H1 (cell line): ENCODE measurements around the gene TRIM44. TPM values are rescaled to one million over a fixed set of nuclear protein-coding genes. Genes with fewer than 3 reads are reported as not detected.

Source experiments
- CTCF ChIA-PET: fragments of 300-600 bp; sonication (Branson Sonifier 250); formaldehyde crosslinking; loops from one replicate; lab custom pipeline; 2021; ENCODE audit not compliant: partially characterized antibody; lab: Charles Lee
- POLR2A ChIA-PET: fragments of 300-600 bp; sonication (Branson Sonifier 250); formaldehyde crosslinking; loops from one replicate; lab custom pipeline; 2021; ENCODE audit warnings: inconsistent platforms; ENCODE audit not compliant: partially characterized antibody; lab: Charles Lee
- DNase-seq, 2 experiments: peaks; one replicate each; pipeline versions ENCODE4 v3.0.0 to v3.0.0-alpha.2; 2010 to 2022; ENCODE audit warnings: low spot score in 2 of 2, low read depth in 1 of 2, mixed read lengths in 1 of 2
- FAIRE-seq: peaks from 2 replicates; lab custom pipeline; 2011; peaks lifted over from hg19 to GRCh38; lab: Jason Lieb, UNC
- H2AFZ ChIP-seq: 2 replicates; pipeline ENCODE4 v1.8.1; 2012; ENCODE audit warnings: low read length, inconsistent platforms
- H2AK5ac ChIP-seq: 2 replicates; pipeline ENCODE4 v1.6.1; 2013; ENCODE audit warnings: low read depth, low read length
- H2BK120ac ChIP-seq: replicated peaks from 2 replicates; pipeline ENCODE3; 2013; ENCODE audit warnings: low read depth, low read length, inconsistent platforms
- H2BK12ac ChIP-seq: 2 replicates; pipeline ENCODE4 v1.6.1; 2013; ENCODE audit warnings: low read depth, low read length
- H2BK15ac ChIP-seq: 2 replicates; pipeline ENCODE4 v1.6.1; 2013; ENCODE audit warnings: low read length
- H2BK20ac ChIP-seq: 2 replicates; pipeline ENCODE4 v1.6.1; 2013; ENCODE audit warnings: low read length
- H2BK5ac ChIP-seq: 2 replicates; pipeline ENCODE4 v1.6.1; 2013; ENCODE audit warnings: low read depth, low read length
- H3K14ac ChIP-seq: 2 replicates; pipeline ENCODE4 v1.6.1; 2013; ENCODE audit warnings: inconsistent platforms; ENCODE audit not compliant: insufficient read length
- H3K18ac ChIP-seq: 2 replicates; pipeline ENCODE4 v1.6.1; 2013; ENCODE audit warnings: low read length; ENCODE audit errors: extremely low read depth
- H3K23ac ChIP-seq: 2 replicates; pipeline ENCODE4 v1.6.1; 2013; ENCODE audit warnings: inconsistent platforms; ENCODE audit not compliant: insufficient read length
- H3K23me2 ChIP-seq: 2 replicates; pipeline ENCODE4 v1.6.1; 2013; ENCODE audit warnings: low read depth, low read length
- H3K27ac ChIP-seq: 2 replicates; pipeline ENCODE4 v1.6.1; 2011; ENCODE audit warnings: low read depth, low read length, inconsistent platforms
- H3K27me3 ChIP-seq, 4 experiments: replicated peaks in 1 of 4; 1 replicate in 1 of 4; 2 replicates in 3 of 4; pipeline versions ENCODE4 v1.6.1 to v1.8.1; 2011 to 2013; ENCODE audit warnings: low read length in 3 of 4, mild to moderate bottlenecking in 3 of 4, inconsistent platforms in 2 of 4, mixed read lengths in 2 of 4, moderate library complexity in 1 of 4; ENCODE audit not compliant: control insufficient read depth in 3 of 4, insufficient read depth in 3 of 4; ENCODE audit errors: extremely low read depth in 1 of 4
- H3K36me3 ChIP-seq, 4 experiments: 2 replicates each; pipeline versions ENCODE4 v1.6.1 to v1.8.1; 2011 to 2013; ENCODE audit warnings: mild to moderate bottlenecking in 4 of 4, low read length in 3 of 4, moderate library complexity in 2 of 4, control low read depth in 1 of 4, inconsistent platforms in 1 of 4; ENCODE audit not compliant: insufficient read depth in 4 of 4, control insufficient read depth in 2 of 4
- H3K4ac ChIP-seq: replicated peaks from 2 replicates; pipeline ENCODE3; 2013; ENCODE audit warnings: low read length, low read depth, mixed read lengths, inconsistent platforms; ENCODE audit not compliant: insufficient read length
- H3K4me1 ChIP-seq, 4 experiments: replicated peaks in 1 of 4; 1 replicate in 1 of 4; 2 replicates in 3 of 4; pipeline versions ENCODE4 v1.6.1 to v1.8.1; 2011 to 2013; ENCODE audit warnings: low read length in 3 of 4, inconsistent platforms in 2 of 4, mixed read lengths in 1 of 4; ENCODE audit not compliant: insufficient read depth in 4 of 4, control insufficient read depth in 3 of 4
- H3K4me2 ChIP-seq, 2 experiments: 2 replicates each; pipeline versions ENCODE4 v1.6.1 to v1.8.1; 2011 to 2013; ENCODE audit warnings: low read depth in 2 of 2, low read length in 2 of 2, control low read depth in 1 of 2, inconsistent platforms in 1 of 2, mild to moderate bottlenecking in 1 of 2; ENCODE audit not compliant: insufficient read depth in 1 of 2
- H3K4me3 ChIP-seq, 4 experiments: fragments of 200-600, 300-600 bp in 1 of 4; sonication (generic), shearing (Covaris generic), sonication (Bioruptor Twin) in 1 of 4; 2 replicates each; pipeline versions ENCODE4 v1.5.1 to v1.8.1; 2011 to 2016; ENCODE audit warnings: low read length in 4 of 4, low read depth in 3 of 4, control low read depth in 2 of 4, inconsistent platforms in 2 of 4, mild to moderate bottlenecking in 2 of 4, mixed read lengths in 1 of 4, moderate library complexity in 1 of 4; ENCODE audit not compliant: insufficient read depth in 2 of 4; ENCODE audit errors: extremely low read depth in 1 of 4
- H3K56ac ChIP-seq: replicated peaks from 2 replicates; pipeline ENCODE3; 2013; ENCODE audit warnings: low read depth, mild to moderate bottlenecking, mixed read lengths, low read length, inconsistent platforms; ENCODE audit not compliant: insufficient read length
- H3K79me1 ChIP-seq: 2 replicates; pipeline ENCODE4 v1.6.1; 2013; ENCODE audit warnings: low read depth, low read length, control low read depth
- H3K79me2 ChIP-seq, 2 experiments: 2 replicates each; pipeline versions ENCODE4 v1.6.1 to v1.8.1; 2012 to 2013; ENCODE audit warnings: low read length in 2 of 2, mild to moderate bottlenecking in 2 of 2, inconsistent platforms in 1 of 2; ENCODE audit not compliant: insufficient read depth in 2 of 2, control insufficient read depth in 1 of 2
- H3K9ac ChIP-seq, 4 experiments: replicated peaks in 1 of 4; 1 replicate in 1 of 4; 2 replicates in 3 of 4; pipeline versions ENCODE4 v1.6.1 to v1.8.1; 2011 to 2013; ENCODE audit warnings: low read depth in 3 of 4, low read length in 3 of 4, control low read depth in 2 of 4, mild to moderate bottlenecking in 2 of 4, moderate library complexity in 2 of 4, inconsistent platforms in 1 of 4; ENCODE audit errors: extremely low read depth in 1 of 4
- H3K9me3 ChIP-seq, 2 experiments: 2 replicates each; pipeline versions ENCODE4 v1.6.1 to v1.8.1; 2012 to 2013; ENCODE audit warnings: mild to moderate bottlenecking in 2 of 2, moderate library complexity in 2 of 2, control low read depth in 1 of 2, inconsistent platforms in 1 of 2, low read depth in 1 of 2, low read length in 1 of 2, mixed read lengths in 1 of 2; ENCODE audit not compliant: insufficient read depth in 2 of 2
- H4K20me1 ChIP-seq, 2 experiments: replicated peaks in 1 of 2; 2 replicates each; pipeline versions ENCODE3 to v1.8.1; 2011 to 2013; ENCODE audit warnings: inconsistent platforms in 2 of 2, low read length in 2 of 2, mild to moderate bottlenecking in 1 of 2; ENCODE audit not compliant: insufficient read depth in 2 of 2, control insufficient read depth in 1 of 2
- H4K5ac ChIP-seq: 2 replicates; pipeline ENCODE4 v1.6.1; 2013; ENCODE audit warnings: low read length, low read depth, mixed read lengths, inconsistent platforms; ENCODE audit not compliant: insufficient read length
- H4K8ac ChIP-seq: 2 replicates; pipeline ENCODE4 v1.8.0; 2013; ENCODE audit warnings: mild to moderate bottlenecking, moderate library complexity, low read length, inconsistent platforms; ENCODE audit not compliant: insufficient read depth; ENCODE audit errors: extremely low read depth
- H4K91ac ChIP-seq: replicated peaks from 2 replicates; pipeline ENCODE3; 2013; ENCODE audit warnings: low read length, mixed read lengths, inconsistent platforms; ENCODE audit not compliant: insufficient read length
- CBX8 ChIP-seq: fragments of 300-800, 300-1000 bp; sonication (generic); IDR thresholded peaks from 2 replicates; pipeline ENCODE4 v1.7.1; 2016; ENCODE audit warnings: low read depth, low read length, borderline replicate concordance
- CREB1 ChIP-seq: IDR thresholded peaks from 2 replicates; pipeline ENCODE4 v1.6.1; 2012; ENCODE audit warnings: inconsistent platforms
- EP300 ChIP-seq, 2 experiments: IDR thresholded peaks; 1 replicate in 1 of 2; 2 replicates in 1 of 2; pipeline ENCODE4 v1.6.1; 2011 to 2012; ENCODE audit warnings: low read depth in 2 of 2, low read length in 2 of 2, mild to moderate bottlenecking in 2 of 2, borderline replicate concordance in 1 of 2, inconsistent platforms in 1 of 2, moderate library complexity in 1 of 2
- HDAC6 ChIP-seq: IDR thresholded peaks from one replicate; pipeline ENCODE4 v1.7.1; 2012; ENCODE audit warnings: low read depth, mild to moderate bottlenecking, inconsistent platforms, low read length, moderate library complexity
- NRF1 ChIP-seq: IDR thresholded peaks from 2 replicates; pipeline ENCODE4 v1.6.1; 2011; ENCODE audit warnings: mild to moderate bottlenecking, low read depth, low read length, improper control_type of control experiment
- SAP30 ChIP-seq: fragments of 300-600 bp; sonication (generic); IDR thresholded peaks from 2 replicates; pipeline ENCODE4 v1.7.1; 2012; ENCODE audit warnings: low read length, moderate library complexity, mild to moderate bottlenecking, inconsistent platforms; ENCODE audit not compliant: insufficient read depth, insufficient replicate concordance
- SUZ12 ChIP-seq: fragments of 200-600 bp; sonication (generic); IDR thresholded peaks from 2 replicates; pipeline ENCODE4 v1.6.1; 2012; ENCODE audit warnings: mild to moderate bottlenecking, inconsistent platforms, low read length, moderate library complexity, mixed read lengths
- TAF1 ChIP-seq: IDR thresholded peaks from 2 replicates; pipeline ENCODE4 v1.6.1; 2011; ENCODE audit warnings: mild to moderate bottlenecking, low read depth, low read length
- TAF7 ChIP-seq: optimal IDR thresholded peaks from 2 replicates; pipeline ENCODE3; 2011; ENCODE audit warnings: low read depth, mild to moderate bottlenecking, inconsistent platforms, low read length, moderate library complexity, borderline replicate concordance
- ZNF274 ChIP-seq: IDR thresholded peaks from 2 replicates; pipeline ENCODE4 v1.7.0; 2012; ENCODE audit warnings: low read length, borderline replicate concordance; ENCODE audit errors: extremely low read depth
- WGBS, 2 experiments: shearing (Covaris generic) in 1 of 2; methylation state at CpG; one replicate each; pipeline versions ENCODE4 v1.1.6 to v1.1.7; 2013 to 2015; ENCODE audit warnings: low lambda C conversion rate in 2 of 2, mixed read lengths in 2 of 2, inconsistent platforms in 1 of 2, low coverage in 1 of 2, missing lambda C conversion rate in 1 of 2; ENCODE audit not compliant: insufficient replicate concordance in 2 of 2, insufficient coverage in 1 of 2, insufficient read length in 1 of 2; ENCODE audit errors: extremely low coverage in 1 of 2, missing lambda C conversion rate in 1 of 2; 5-methylcytosine and 5-hydroxymethylcytosine counted together
- polyA plus RNA-seq, 7 experiments: library from polyadenylated mRNA; depleted of rRNA in 3 of 7; stranded (reverse) in 5 of 7; unstranded in 2 of 7; fragments of >200 nt in 5 of 7; fragments of 200-250 nt in 2 of 7; gene quantifications; 1 replicate in 5 of 7; 2 replicates in 1 of 7; 4 replicates in 1 of 7; pipeline versions ENCODE4 v1.2.1 to v1.2.3, GENCODE V29; 2011 to 2013; ENCODE audit warnings: missing spikeins in 2 of 7, mixed read lengths in 2 of 7
- total RNA-seq: library from RNA; stranded (reverse); fragmentation: NEBNext Ultra II Directional; extraction: Animal tissue kit (Norgen Biotek cat#: 25700); gene quantifications from 2 replicates; pipeline ENCODE4 v1.2.1, GENCODE V29; 2021
- TF ChIP-seq, protein P1 (sequence below): IDR thresholded peaks from 2 replicates; pipeline ENCODE4 v1.6.1; 2011; ENCODE audit warnings: low read length, improper control_type of control experiment

TRIM44 gene
- total and polyA plus RNA-seq, 2 of the 8 experiments (the other 6 are each of a cell fraction or from before 2014, with no cell fraction given), result 13.9 to 34.4 TPM

DNA sequence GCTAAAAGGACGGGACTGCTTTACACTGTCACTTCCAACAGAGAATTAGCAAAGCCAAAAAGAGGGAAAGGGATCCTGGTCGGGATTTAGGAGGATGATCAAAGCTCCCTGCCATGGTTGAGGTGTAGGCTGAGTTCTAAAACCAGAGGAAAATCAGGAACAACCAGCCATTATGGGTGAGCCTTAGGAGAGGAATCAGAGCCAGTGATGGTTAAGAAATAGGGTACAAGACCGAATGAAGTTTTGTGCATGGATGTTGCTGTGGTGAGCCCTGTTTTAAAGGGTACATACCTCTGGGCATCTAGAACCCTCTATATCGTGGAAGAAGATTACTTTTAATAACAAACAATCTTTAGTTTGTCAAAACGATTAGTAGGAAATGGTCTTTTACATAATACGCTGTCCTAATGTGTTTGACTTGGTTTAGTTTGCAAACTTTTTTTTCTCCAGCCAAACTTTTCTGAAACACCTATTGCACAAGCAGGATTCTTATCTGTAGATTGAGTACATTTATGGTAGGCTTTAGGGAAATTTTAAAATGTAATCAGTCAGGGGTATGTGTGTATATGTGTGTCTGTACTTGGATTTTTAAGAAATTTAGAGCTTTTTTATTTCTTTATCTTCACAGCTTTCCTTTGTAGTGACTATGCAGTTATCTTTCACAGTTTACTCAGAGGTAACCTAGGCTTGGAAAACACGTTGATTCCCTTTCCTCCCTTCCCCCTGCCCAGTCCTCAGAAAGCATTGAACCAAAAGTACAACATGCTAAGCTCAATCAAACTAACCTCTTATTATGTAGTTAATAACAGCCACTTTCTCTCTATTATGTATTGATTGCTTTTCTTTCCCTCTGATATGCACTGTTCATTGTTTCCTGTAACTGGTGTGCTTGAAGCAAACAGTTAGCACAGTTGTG, 26.8 kb downstream of the TRIM44 start:
- no peak overlapping the region for H4K91ac ChIP-seq
- H2AFZ ChIP-seq, result no peak overlapping the region
- H3K4me2 ChIP-seq, result no peak overlapping the region
- H3K56ac ChIP-seq, result no peak overlapping the region
- no peaks in the 10 kb centered on the region for H3K27me3 ChIP-seq
- no peak overlapping the region for H2BK12ac ChIP-seq
- H2AK5ac ChIP-seq, result no peak overlapping the region
- H3K4ac ChIP-seq, result no peak overlapping the region
- H4K8ac ChIP-seq, result no peak overlapping the region
- H2BK15ac ChIP-seq, result no peak overlapping the region
- H3K9me3 ChIP-seq, result no peaks in the 10 kb centered on the region
- H3K79me2 ChIP-seq, result no peaks in the 10 kb centered on the region
- H3K9ac ChIP-seq, result peak overlapping the region in 1 of 4 experiments; percentile 64; a peak in 1 of 7 replicates
- H3K4me1 ChIP-seq, result no peaks in the 10 kb centered on the region
- no peak overlapping the region for H2BK120ac ChIP-seq
- H3K4me3 ChIP-seq, result no peak overlapping the region
- no peak overlapping the region for H3K14ac ChIP-seq
- no peak overlapping the region for H3K18ac ChIP-seq
- ChIA-PET POLR2A (no interaction called here), CTCF (interaction anchor here (1.0 to 1.3 kb wide), 2 partner anchors 70 to 176 kb away, joined by 3 to 4 read pairs; no protein-coding TSS in a partner anchor)
- H4K20me1 ChIP-seq, result peaks cover 0 to 2% of the 10 kb centered on the region in 2 experiments
- no peak for FAIRE-seq
- no peak overlapping the region for H2BK20ac ChIP-seq
- no peaks in the 10 kb centered on the region; a peak in 2 of 8 replicates for H3K36me3 ChIP-seq
- H3K23ac ChIP-seq, result no peak overlapping the region
- no peak overlapping the region for H4K5ac ChIP-seq
- H3K27ac ChIP-seq, result no peak overlapping the region
- H3K79me1 ChIP-seq, result no peaks in the 10 kb centered on the region
- H2BK5ac ChIP-seq, result no peak overlapping the region
- no peak for DNase-seq
- H3K23me2 ChIP-seq, result no peaks in the 10 kb centered on the region
- WGBS, 2 experiments, result 84% methylated on average over 7 of the region's 7 CpGs; no CpG with 5 or more reads in 1 of the 2 experiments
- TF ChIP-seq CREB1 (no peak), TAF7 (no peak), CBX8 (no peak), SAP30 (no peak), SUZ12 (no peak), EP300 (IDR thresholded peaks at IDR 0.05; ENCODE audit: borderline replicate concordance in 1 of 2, low read depth in 2 of 2, low read length in 2 of 2) (no peak), ZNF274 (no peak), TAF1 (no peak), HDAC6 (no peak), NRF1 (no peak)
- TF ChIP-seq, protein P1, sequence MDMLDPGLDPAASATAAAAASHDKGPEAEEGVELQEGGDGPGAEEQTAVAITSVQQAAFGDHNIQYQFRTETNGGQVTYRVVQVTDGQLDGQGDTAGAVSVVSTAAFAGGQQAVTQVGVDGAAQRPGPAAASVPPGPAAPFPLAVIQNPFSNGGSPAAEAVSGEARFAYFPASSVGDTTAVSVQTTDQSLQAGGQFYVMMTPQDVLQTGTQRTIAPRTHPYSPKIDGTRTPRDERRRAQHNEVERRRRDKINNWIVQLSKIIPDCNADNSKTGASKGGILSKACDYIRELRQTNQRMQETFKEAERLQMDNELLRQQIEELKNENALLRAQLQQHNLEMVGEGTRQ, result no peak
